Fibroblast of skin of left biceps (primary cell): ENCODE measurements around the gene GPR89B.
A peak's percentile ranks its signal among the peaks of the same experiment; 100 is the strongest.
"Not testable (repeated sequence)": the region's sequence is repeated elsewhere in the genome, so short reads cannot be mapped to it uniquely, and the experiment has no call there.

Source experiments
- DNase-seq, 2 experiments: peaks; one replicate each; pipeline ENCODE4 v3.0.0-alpha.2; 2013; ENCODE audit warnings: low read depth in 2 of 2

The GPR89B gene

GRCh38 chr1:148032690-148033089 lies 104.5 kb downstream of the GPR89B start:
- not testable (repeated sequence) for DNase-seq

GRCh38 chr1:148033147-148033546 lies 104.9 kb downstream of the GPR89B start:
- not testable (repeated sequence) for DNase-seq

GRCh38 chr1:148037850-148038461 lies 109.7 kb downstream of the GPR89B start:
- not testable (repeated sequence) for DNase-seq

GRCh38 chr1:148038462-148039333 lies 110.5 kb downstream of the GPR89B start:
- peak; percentile 53 to 64 for DNase-seq
